Loucy (cell line): ENCODE data around the gene RNF26.

Experiments
- H2AFZ ChIP-seq: fragments of 200-600 bp; sonication (generic); 2 replicates; pipeline ENCODE4 v1.6.0; 2016; ENCODE audit warnings: antibody characterized with exemption, mild to moderate bottlenecking, low read length, moderate library complexity
- H3F3A ChIP-seq: fragments of 200-600 bp; 2 replicates; pipeline ENCODE4 v1.6.0; 2016; ENCODE audit warnings: antibody characterized with exemption, low read depth, mild to moderate bottlenecking
- H3K27me3 ChIP-seq: fragments of 200-600 bp; sonication (generic); 2 replicates; pipeline ENCODE4 v1.6.1; 2014; ENCODE audit warnings: low read length, mild to moderate bottlenecking; ENCODE audit not compliant: insufficient read depth, poor library complexity, severe bottlenecking
- H3K36me3 ChIP-seq: fragments of 200-600 bp; sonication (generic); 2 replicates; pipeline ENCODE4 v1.6.1; 2016; ENCODE audit warnings: low read length; ENCODE audit not compliant: insufficient read depth
- H3K4me1 ChIP-seq: fragments of 200-600 bp; sonication (generic); 2 replicates; pipeline ENCODE4 v1.5.1; 2014; ENCODE audit warnings: low read length, mild to moderate bottlenecking; ENCODE audit not compliant: insufficient read depth, poor library complexity, severe bottlenecking
- H3K4me2 ChIP-seq: fragments of 200-600 bp; sonication (generic); 2 replicates; pipeline ENCODE4 v1.6.0; 2014; ENCODE audit warnings: antibody characterized with exemption, low read length, low read depth, mild to moderate bottlenecking; ENCODE audit not compliant: poor library complexity, severe bottlenecking
- H3K4me3 ChIP-seq: fragments of 200-600 bp; sonication (generic); 2 replicates; pipeline ENCODE4 v1.5.1; 2014; ENCODE audit warnings: low read length, mild to moderate bottlenecking, mixed read lengths; ENCODE audit not compliant: poor library complexity, severe bottlenecking
- H3K79me2 ChIP-seq: fragments of 200-600 bp; sonication (generic); 2 replicates; pipeline ENCODE4 v1.6.1; 2014; ENCODE audit warnings: low read length; ENCODE audit not compliant: insufficient read depth
- H3K9ac ChIP-seq: fragments of 200-600 bp; sonication (generic); 2 replicates; pipeline ENCODE4 v1.6.0; 2014; ENCODE audit warnings: mild to moderate bottlenecking, low read depth, low read length, moderate library complexity; ENCODE audit not compliant: poor library complexity, severe bottlenecking
- H3K9me2 ChIP-seq: fragments of 200-600 bp; sonication (generic); replicated peaks from 2 replicates; pipeline ENCODE4 v1.6.1; 2016; ENCODE audit warnings: low read depth, low read length, mixed read lengths
- H3K9me3 ChIP-seq: fragments of 200-600 bp; sonication (generic); 2 replicates; pipeline ENCODE4 v1.6.1; 2014; ENCODE audit warnings: mild to moderate bottlenecking, antibody characterized with exemption, low read length, low read depth; ENCODE audit not compliant: insufficient read depth
- H4K20me1 ChIP-seq: fragments of 200-600 bp; sonication (generic); 2 replicates; pipeline ENCODE4 v1.6.0; 2014; ENCODE audit warnings: antibody characterized with exemption, low read length, mild to moderate bottlenecking; ENCODE audit not compliant: insufficient read depth, poor library complexity, severe bottlenecking
- CTCF ChIP-seq: fragments of 200-600 bp; sonication (generic); conservative IDR thresholded peaks from 2 replicates; pipeline ENCODE4 v1.5.1; 2014; ENCODE audit warnings: mild to moderate bottlenecking, antibody characterized with exemption, low read length
- EZH2phosphoT487 ChIP-seq: fragments of 200-600 bp; IDR thresholded peaks from 2 replicates; pipeline ENCODE4 v1.6.1; 2018; ENCODE audit warnings: antibody characterized with exemption, mild to moderate bottlenecking, moderate library complexity, borderline replicate concordance

Gene RNF26

GRCh38 chr11:119352857-119353260, 18.5 kb downstream of the RNF26 start:
- no peaks in the 10 kb centered on the region for H3K36me3 ChIP-seq
- H3K27me3 ChIP-seq: no peaks in the 10 kb centered on the region
- TF ChIP-seq CTCF (no peak), EZH2phosphoT487 (no peak)
- H3K4me3 ChIP-seq: no peak overlapping the region
- no peaks in the 10 kb centered on the region for H3K4me1 ChIP-seq
- no peak overlapping the region for H3K9ac ChIP-seq
- no peaks in the 10 kb centered on the region for H3K9me2 ChIP-seq
- no peak overlapping the region for H3K4me2 ChIP-seq
- no peaks in the 10 kb centered on the region for H3K9me3 ChIP-seq
- H4K20me1 ChIP-seq: no peaks in the 10 kb centered on the region
- H3K79me2 ChIP-seq: no peaks in the 10 kb centered on the region
- no peak overlapping the region; the same call in 1 of the 2 replicates for H2AFZ ChIP-seq
- no peaks in the 10 kb centered on the region for H3F3A ChIP-seq

- no peak overlapping the region for H3K4me3 ChIP-seq
- no peak overlapping the region for H3K9ac ChIP-seq
- H3K9me2 ChIP-seq: no peaks in the 10 kb centered on the region
- TF ChIP-seq EZH2phosphoT487: no peak
- TF ChIP-seq CTCF: no peak
- no peaks in the 10 kb centered on the region for H3K79me2 ChIP-seq
- H3F3A ChIP-seq: no peaks in the 10 kb centered on the region
- H3K9me3 ChIP-seq: no peaks in the 10 kb centered on the region
- H2AFZ ChIP-seq: no peak overlapping the region
- H3K4me1 ChIP-seq: peaks cover 10% of the 10 kb centered on the region
- no peaks in the 10 kb centered on the region for H3K36me3 ChIP-seq
- no peaks in the 10 kb centered on the region for H3K27me3 ChIP-seq
- no peaks in the 10 kb centered on the region for H4K20me1 ChIP-seq
- no peak overlapping the region for H3K4me2 ChIP-seq
Measured at GRCh38 chr11:119355091-119355843, 20.9 kb downstream of the RNF26 start.

DNA sequence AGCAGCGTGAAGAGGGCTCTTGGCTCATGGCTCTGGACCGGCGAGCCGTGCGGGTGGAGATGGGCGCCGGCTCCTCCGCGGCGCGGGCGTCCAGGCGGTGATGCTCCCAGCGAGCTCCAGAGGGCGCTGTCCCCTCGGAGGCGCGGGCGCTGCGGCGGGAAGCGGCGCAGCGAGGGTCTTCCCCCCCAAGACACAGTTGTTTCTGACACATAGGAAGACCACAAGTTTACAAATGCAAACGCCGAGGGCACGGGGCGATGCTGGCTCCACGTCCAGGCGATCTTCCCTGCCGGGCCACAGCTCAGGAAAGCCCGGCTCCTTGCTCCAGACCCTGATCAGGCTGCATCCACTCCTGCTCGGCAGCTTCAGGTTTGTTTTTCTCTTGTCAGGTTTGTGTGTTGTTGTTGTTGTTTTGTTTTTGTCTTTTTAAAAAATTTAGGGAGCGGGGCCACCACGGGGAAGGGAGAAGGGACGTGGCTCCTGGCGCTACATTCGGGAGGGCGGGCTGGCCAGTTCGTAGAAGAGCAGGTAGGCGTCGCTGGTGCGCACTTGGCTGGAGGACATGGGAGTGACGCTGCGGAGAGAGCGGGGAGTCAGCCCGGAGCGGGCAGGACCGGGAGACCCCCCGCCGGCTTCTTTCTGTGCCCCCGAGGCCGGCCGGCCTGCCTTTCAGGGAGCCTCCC, 22.2 kb downstream of the RNF26 start:
- no peaks in the 10 kb centered on the region for H3K9me2 ChIP-seq
- peaks cover 10% of the 10 kb centered on the region for H3K4me1 ChIP-seq
- H3F3A ChIP-seq: no peaks in the 10 kb centered on the region
- H3K4me3 ChIP-seq: peak overlapping the region; percentile 90
- H3K4me2 ChIP-seq: peak overlapping the region; percentile 86
- peak overlapping the region; percentile 83 for H3K9ac ChIP-seq
- H2AFZ ChIP-seq: peak overlapping the region; percentile 100
- H3K9me3 ChIP-seq: no peaks in the 10 kb centered on the region
- no peaks in the 10 kb centered on the region for H3K36me3 ChIP-seq
- TF ChIP-seq EZH2phosphoT487 (no peak), CTCF (peak; percentile 86)
- H3K27me3 ChIP-seq: no peaks in the 10 kb centered on the region
- H3K79me2 ChIP-seq: no peaks in the 10 kb centered on the region
- H4K20me1 ChIP-seq: no peaks in the 10 kb centered on the region
